GM19239 (cell line): Measurements from ENCODE around the gene BCKDHA.
A peak's percentile ranks its signal among the peaks of the same experiment; 100 is the strongest.
"Not testable (repeated sequence)": the region's sequence is repeated elsewhere in the genome, so short reads cannot be mapped to it uniquely, and the experiment has no call there.

Experiments used
- DNase-seq: peaks from one replicate; pipeline ENCODE4 v3.0.0; 2011; ENCODE audit warnings: low spot score; ENCODE audit not compliant: insufficient read length
- FAIRE-seq: peaks from 2 replicates; lab custom pipeline; 2011; peaks lifted over from hg19 to GRCh38; lab: Jason Lieb, UNC

The BCKDHA gene

DNA sequence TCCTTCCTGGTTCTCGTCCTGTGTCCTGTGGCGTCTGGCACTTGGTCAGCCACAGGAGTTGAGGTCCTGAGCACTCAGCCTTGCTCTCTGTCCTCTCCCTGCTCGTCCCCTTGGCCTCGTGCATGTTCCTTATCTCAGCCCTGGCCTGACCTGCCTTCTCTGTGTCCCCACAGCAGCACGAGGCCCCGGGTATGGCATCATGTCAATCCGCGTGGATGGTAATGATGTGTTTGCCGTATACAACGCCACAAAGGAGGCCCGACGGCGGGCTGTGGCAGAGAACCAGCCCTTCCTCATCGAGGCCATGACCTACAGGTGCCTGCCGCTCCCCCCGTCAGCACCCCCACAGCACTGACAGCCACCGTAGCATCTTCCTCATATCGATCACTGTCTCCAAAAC is 24.8 kb downstream of the BCKDHA start:
- no peak for FAIRE-seq
- no peak for DNase-seq

DNA sequence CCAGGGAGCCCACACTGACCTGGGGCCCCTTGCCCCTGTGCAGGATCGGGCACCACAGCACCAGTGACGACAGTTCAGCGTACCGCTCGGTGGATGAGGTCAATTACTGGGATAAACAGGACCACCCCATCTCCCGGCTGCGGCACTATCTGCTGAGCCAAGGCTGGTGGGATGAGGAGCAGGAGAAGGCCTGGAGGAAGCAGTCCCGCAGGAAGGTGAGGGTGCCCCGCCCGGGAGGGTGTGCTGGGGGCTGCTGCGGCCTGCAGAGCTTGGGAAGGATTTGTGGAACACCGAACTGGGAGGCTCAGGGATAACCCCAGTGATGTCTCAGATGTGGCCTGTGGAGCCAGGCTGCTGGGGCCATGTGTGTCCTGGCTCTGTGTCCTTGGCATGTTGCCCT is 25.3 kb downstream of the BCKDHA start:
- DNase-seq, result no peak
- no peak for FAIRE-seq

- FAIRE-seq, result no peak
- DNase-seq, result no peak
Measured at GRCh38 chr19:41424335-41425173, 26.9 kb downstream of the BCKDHA start.

DNA sequence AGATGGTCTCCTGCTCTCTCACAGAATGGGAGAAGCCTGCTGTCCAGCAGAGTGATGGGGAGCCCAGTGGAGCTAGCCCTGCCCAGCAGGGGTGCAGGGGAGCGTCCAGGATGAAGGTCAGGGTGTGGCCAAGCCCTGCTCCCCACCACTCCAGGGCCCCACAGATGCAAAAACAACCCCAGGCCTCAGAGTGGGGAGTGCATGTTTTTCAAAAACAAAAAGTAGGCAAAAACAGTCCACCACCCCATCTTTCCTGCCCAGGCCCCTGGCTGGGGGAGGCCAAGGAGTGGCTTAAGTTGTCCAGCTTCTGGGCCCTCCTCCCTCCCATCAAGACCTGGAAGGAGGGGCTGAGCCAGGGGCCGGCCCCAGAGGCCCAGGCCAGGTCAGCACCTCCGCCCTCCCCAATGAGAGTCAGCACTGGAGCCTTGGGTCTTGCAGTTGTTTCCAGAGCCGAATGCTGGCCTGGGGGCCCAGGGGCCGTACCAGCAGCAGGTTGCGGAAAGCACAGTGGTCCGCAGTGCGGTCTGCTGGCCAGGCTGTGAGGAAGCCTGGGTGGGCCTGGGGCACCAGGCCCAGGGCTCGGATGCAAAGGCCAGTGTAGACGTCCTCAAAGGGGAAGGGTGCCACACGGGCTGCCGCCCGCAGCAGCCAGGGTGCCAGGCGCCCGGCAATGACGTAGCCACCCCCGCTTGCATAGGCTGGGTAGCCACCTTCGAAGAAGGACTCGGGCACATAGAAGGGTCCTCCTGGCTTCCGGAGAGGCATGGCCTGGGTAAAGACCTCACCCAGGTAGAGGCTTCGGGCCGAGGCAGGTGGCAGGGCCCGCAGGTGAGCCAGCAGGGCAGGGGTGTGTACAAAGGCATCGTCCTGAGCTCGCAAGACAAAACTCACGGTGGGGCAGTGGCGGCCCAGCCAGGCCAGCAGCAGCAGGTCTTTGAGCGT is 27.8 kb downstream of the BCKDHA start:
- DNase-seq (no peak), FAIRE-seq (no peak)

DNA sequence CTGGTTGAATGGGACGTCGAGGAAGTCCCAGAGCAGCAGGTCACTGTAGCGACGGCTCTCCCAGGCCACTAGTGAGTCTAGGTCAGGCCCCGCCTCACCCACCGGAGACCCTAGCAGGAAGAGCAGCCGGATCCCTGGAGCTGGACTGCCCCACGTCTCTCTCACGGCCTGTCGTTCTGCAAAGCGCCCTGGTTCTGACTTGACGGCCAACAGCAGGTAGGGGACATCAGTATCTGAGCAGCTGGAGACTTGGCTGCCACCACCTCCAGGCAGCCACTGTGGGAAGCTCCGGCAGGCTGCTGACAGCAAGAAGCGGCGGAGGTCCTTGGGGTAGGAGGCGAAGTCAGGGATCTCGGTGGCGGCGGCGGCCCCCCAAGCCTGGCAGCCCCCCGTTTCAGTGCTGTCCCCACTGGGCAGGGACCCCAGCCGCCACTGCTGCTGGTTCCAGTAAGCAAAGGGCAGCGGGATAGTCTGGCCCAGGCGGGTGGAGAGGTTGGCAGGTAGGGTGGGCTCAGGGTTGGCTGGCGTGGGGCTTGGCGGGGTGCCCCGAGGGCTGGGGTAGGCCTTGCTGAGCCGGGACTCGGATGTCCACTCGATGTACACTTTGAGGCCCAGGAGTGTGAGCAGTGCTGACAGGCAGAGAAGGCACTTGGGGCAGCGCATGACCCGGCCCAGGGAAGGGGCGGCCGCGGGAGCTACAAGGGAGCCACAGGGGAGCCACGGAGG is 28.7 kb downstream of the BCKDHA start:
- FAIRE-seq (no peak), DNase-seq (no peak)

DNA sequence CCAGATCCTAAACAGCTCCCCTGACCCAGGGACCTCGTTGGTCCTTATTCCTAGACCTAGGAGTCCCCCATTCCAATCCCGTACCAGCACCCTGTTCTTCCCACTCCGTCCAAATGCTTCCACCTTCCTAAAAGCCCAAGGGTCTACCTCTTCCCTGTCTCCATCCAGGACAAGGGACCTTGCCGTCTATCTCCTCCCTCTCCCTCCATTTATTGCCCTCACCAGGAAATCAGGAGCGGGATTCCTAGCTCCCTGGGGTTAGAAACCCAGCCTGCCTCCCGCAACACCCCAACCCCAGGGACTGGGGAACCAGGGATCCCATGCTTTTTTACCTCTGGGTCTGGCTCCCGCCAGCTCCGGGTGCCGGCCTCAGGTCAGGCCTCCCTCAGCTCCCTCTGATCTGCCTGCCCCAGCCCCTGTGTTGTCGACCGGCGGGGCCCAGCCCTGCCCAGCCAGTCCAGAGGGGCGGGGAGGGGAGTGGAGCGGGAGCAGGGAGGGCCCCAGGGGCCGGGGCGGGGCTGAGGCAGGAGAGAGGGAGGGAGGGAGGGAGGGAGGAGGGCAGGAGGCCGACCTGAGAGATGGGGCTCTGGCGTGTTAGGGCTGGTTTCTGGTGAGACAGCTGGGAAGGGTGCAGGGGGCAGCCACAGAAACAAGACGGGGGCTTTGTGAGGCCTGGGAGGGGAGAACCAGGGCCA is 29.5 kb downstream of the BCKDHA start, which contains the start of gene B3GNT8:
B3GNT8 (minus strand) TSS at position 423 of the 695 bp plus-strand sequence. CDS start 596 bp downstream, outside the sequence.
- FAIRE-seq (no peak), DNase-seq (peak; percentile 36)

- DNase-seq (no peak), FAIRE-seq (peak; percentile 39)
Measured at GRCh38 chr19:41427647-41428480, 30.2 kb downstream of the BCKDHA start.

DNA sequence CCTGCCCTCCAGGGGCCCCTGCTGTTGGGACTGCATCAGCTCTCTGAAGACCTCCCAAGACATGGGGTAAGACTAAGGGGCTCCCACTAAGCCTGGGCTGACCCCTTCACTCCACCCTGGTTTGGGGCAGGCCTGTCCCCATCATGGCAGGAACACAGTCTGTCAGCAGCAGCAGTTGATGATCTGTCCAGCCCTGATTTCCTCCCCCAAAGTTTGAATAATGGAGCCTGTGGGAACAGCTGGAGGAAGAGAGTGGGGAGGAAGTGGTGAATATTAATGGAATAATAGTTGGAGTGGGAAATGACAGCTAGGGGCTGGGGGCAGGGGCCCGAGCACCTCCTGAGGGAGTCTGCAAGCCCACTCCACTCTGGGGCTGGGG is 30.9 kb downstream of the BCKDHA start:
- DNase-seq, result no peak
- no peak for FAIRE-seq

DNA sequence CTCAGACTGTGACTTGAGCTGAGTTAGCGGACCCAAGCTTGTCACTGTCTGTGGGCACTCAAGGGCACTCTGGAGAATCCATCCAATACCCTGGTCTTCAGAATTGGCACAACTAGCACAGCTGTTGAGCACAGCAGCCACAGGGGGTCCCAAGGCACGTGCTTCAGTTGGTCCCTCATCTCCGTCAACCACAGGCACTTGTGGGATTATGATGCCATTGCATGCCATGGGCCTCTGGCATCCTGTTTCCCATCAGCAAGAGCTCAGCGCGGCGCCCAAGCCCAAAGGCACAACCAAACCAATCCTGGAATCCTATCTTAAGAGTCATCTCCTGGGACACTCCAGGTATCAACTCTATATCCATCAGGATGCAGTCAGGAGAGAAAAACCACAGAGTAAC is 33.3 kb downstream of the BCKDHA start:
- FAIRE-seq (no peak), DNase-seq (no peak)

- DNase-seq (no peak), FAIRE-seq (no peak)
Measured at GRCh38 chr19:41431426-41432386, 34.1 kb downstream of the BCKDHA start.

DNA sequence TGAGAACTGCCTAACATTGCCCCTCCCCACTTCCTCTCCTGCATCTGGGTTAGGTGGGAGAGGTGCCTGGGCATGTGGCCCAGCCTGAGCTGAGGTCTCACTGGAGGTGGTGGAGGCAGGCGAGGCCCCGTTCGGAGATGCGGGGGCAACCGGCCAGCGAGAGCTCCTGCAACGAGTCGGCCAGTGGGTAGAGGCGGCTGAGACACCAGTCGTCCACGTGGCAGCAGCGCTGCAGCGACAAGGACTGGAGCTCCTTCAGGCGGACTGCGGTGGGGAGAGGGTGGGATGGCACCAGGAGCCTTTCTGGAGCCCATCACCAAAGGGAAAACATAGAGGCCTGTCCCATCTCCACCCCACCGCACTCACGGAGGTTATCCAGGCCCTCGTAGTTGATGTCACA is 35.6 kb downstream of the BCKDHA start:
- DNase-seq (no peak), FAIRE-seq (no peak)

DNA sequence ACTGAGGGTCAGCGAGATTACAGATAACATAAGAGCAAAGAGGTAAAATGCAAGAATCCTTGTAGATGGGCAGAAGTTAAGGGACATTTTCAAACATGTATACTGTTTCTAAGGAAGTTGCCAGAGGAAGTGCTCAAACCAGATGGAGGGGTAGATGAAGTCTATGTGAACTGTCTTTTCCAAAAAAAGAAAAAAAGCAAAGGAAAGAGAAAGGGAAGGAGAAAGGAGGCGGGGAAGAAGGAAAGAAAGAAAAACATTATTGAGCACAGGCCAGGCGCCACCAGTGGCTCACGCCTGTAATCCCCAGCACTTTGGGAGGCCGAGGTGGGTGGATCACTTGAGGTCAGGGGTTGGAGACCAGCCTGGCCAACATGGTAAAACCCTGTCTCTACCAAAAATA is 36.8 kb downstream of the BCKDHA start:
- DNase-seq (no peak), FAIRE-seq (no peak)

GRCh38 chr19:41435376-41435775 is 37.8 kb downstream of the BCKDHA start:
- FAIRE-seq, DNase-seq: not testable (repeated sequence)

DNA sequence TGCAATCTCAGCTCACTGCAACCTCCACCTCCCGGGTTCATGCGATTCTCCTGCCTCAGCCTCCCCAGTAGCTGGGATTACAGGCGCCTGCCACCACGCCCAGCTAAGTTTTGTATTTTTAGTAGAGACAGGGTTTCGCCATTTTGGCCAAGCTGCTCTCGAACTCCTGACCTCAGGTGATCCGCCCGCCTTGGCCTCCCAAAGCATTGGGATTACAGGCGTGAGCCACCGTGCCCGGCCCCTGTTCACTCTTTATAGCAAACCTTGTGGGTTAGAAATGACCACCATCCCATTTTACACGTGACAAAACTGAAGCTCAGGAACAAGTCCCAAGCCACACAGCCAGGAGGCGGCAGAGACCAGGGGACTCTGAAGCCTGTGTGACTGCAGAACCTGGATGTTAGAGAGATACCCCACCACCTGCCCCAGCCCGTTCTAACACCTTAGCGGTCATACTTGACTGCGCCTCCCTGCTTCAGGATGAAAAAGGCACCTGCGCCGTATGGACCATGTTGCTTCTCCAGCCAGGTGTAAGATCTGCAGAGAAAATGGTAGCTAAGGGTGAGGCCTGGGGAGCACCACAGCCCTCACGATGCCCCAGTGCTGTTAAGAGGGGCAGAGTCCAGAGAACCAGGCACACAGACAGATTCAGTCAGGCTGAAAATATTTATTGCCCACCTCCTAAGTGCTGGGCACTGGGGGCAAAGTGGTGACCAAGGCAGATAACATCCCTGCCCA is 38.5 kb downstream of the BCKDHA start:
- DNase-seq, result no peak
- no peak for FAIRE-seq

DNA sequence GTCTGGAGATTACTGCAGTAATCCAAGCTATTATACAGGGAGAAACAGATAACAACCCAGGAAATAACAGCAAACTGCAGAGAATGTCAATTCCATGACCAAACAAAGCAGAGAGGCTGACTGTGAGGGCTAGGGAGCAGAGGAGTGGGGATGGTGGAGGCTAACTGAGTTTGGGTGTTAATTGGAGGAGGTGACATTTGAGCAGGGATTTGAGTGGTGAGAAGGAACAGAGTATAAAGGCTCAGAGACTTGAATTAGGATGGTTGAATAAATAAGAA is 39.0 kb downstream of the BCKDHA start:
- no peak for DNase-seq
- no peak for FAIRE-seq

DNA sequence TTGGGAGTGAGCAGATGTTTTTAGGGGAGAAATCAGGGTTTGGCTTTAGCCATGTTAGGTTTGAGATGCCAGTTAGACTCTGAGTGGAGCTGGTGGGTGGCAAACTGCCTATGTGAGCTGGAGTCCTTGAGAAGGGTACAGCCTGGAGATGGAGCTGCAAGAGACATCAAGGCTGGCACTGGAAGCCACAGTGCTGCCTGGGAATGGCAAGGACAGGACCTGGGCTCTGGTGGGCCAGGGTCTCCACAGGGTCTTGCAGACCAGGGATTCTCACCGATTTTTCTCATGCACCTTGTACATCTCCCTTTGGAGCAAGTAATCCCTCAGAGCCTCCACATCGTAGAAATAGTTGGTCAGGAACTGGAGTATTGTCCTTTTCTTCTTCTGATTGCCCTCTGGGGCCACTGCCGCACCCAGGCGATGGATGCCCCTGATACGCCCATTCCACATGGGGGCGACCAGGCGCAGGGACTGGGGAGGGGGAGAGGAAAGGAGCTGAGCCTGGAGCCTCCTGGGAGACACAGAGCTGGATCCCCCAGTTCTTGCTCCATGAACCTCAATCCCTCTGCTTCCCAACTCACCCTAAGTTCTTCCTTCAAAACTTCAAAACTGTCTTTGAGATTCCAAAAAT is 40.4 kb downstream of the BCKDHA start:
- FAIRE-seq (no peak), DNase-seq (no peak)
